Peyer's patch (tissue), 4 donors: ENCODE measurements around the gene ZNF100. TPM values are rescaled to one million over a fixed set of nuclear protein-coding genes. Genes with fewer than 3 reads are reported as not detected.
"Not testable (repeated sequence)": the region's sequence is repeated elsewhere in the genome, so short reads cannot be mapped to it uniquely, and the experiment has no call there.

ENCODE experiments used
- DNase-seq, 3 donors: peaks; one replicate each; pipeline ENCODE4 v3.0.0-alpha.2; 2017 to 2019
- H3K27ac ChIP-seq, 4 donors: fragments of 200-600 bp; sonication (generic); one replicate each; pipeline ENCODE4 v1.5.1; 2016 to 2019
- H3K27me3 ChIP-seq, 2 donors: fragments of 200-600 bp; sonication (generic); one replicate each; pipeline ENCODE4 v1.5.1; 2019
- H3K36me3 ChIP-seq, 3 donors: fragments of 200-600 bp; sonication (generic); one replicate each; pipeline ENCODE4 v1.5.1; 2016 to 2019
- H3K4me1 ChIP-seq, 4 donors: fragments of 200-600 bp; sonication (generic); one replicate each; pipeline ENCODE4 v1.5.1; 2016 to 2019
- H3K4me3 ChIP-seq, 4 donors: fragments of 200-600 bp; sonication (generic); 1 replicate in 3 of 4; 2 replicates in 1 of 4; pipeline ENCODE4 v1.5.1; 2016 to 2019; ENCODE audit warnings: mild to moderate bottlenecking in 1 of 4
- H3K9me3 ChIP-seq, 4 donors: fragments of 200-600 bp; sonication (generic); one replicate each; pipeline ENCODE4 v1.5.1; 2016 to 2019; ENCODE audit warnings: mild to moderate bottlenecking in 1 of 4
- CTCF ChIP-seq, 6 experiments: fragments of 450-650 bp in 4 of 6; fragments of 200-600 bp in 2 of 6; sonication (generic) in 1 of 6; IDR thresholded peaks; one replicate each; pipeline ENCODE4 v1.5.1; 2017 to 2019; ENCODE audit warnings: antibody characterized with exemption in 6 of 6, mild to moderate bottlenecking in 3 of 6, moderate library complexity in 1 of 6
- POLR2A ChIP-seq, 2 donors: fragments of 450-650 bp; IDR thresholded peaks; one replicate each; pipeline ENCODE4 v1.5.1; 2017; ENCODE audit warnings: antibody characterized with exemption in 2 of 2, mild to moderate bottlenecking in 2 of 2, moderate library complexity in 2 of 2
- small RNA-seq, 2 donors: library from RNA; depleted of rRNA; stranded (forward); fragments of <200 nt; gene quantifications; one replicate each; pipeline ENCODE3, GENCODE V24; 2016
- total RNA-seq, 4 donors: library from RNA; depleted of rRNA; stranded (reverse); fragments of >200 nt; gene quantifications; one replicate each; pipeline ENCODE4 v1.1.0, GENCODE V29; 2016

The ZNF100 gene
- total RNA-seq, 4 donors from 2014 or later = 5.1 to 16.5 (median 7.2) TPM

GRCh38 chr19:21680026-21680425, 87.4 kb downstream of the ZNF100 start:
- Histone ChIP-seq H3K27ac (no peak overlapping the region), H3K4me1 (no peaks in the 10 kb centered on the region), H3K9me3 (peaks cover 0 to 3% (median 0%) of the 10 kb centered on the region in 4 donors), H3K27me3 (no peaks in the 10 kb centered on the region), H3K4me3 (no peak overlapping the region), H3K36me3 (no peaks in the 10 kb centered on the region)
- TF ChIP-seq CTCF (IDR thresholded peaks at IDR 0.05) (no peak), POLR2A (IDR thresholded peaks at IDR 0.05) (no peak)
- DNase-seq = no peak

GRCh38 chr19:21677696-21678418, 89.5 kb downstream of the ZNF100 start:
- H3K4me3 ChIP-seq = no peak overlapping the region
- H3K9me3 ChIP-seq = no peaks in the 10 kb centered on the region
- DNase-seq = no peak
- H3K27me3 ChIP-seq = no peaks in the 10 kb centered on the region
- H3K4me1 ChIP-seq = no peaks in the 10 kb centered on the region
- H3K36me3 ChIP-seq = no peaks in the 10 kb centered on the region
- H3K27ac ChIP-seq = no peak overlapping the region
- no peak for TF ChIP-seq POLR2A (IDR thresholded peaks at IDR 0.05)
- no peak for TF ChIP-seq CTCF (IDR thresholded peaks at IDR 0.05)

GRCh38 chr19:21674454-21674853, 92.9 kb downstream of the ZNF100 start:
- H3K27me3 ChIP-seq = no peaks in the 10 kb centered on the region
- no peaks in the 10 kb centered on the region for H3K4me1 ChIP-seq
- no peak for DNase-seq
- no peak for TF ChIP-seq POLR2A (IDR thresholded peaks at IDR 0.05)
- no peak for TF ChIP-seq CTCF (IDR thresholded peaks at IDR 0.05)
- H3K27ac ChIP-seq = no peak overlapping the region
- no peaks in the 10 kb centered on the region for H3K9me3 ChIP-seq
- H3K4me3 ChIP-seq = no peak overlapping the region
- H3K36me3 ChIP-seq = no peaks in the 10 kb centered on the region

GRCh38 chr19:21673479-21673878, 93.9 kb downstream of the ZNF100 start:
- H3K36me3 ChIP-seq, H3K9me3 ChIP-seq, DNase-seq, H3K4me1 ChIP-seq, H3K27ac ChIP-seq, H3K27me3 ChIP-seq, H3K4me3 ChIP-seq: not testable (repeated sequence)

Small RNA genes within 50 kb of the gene (small RNA-seq; reads per million reads assigned to genes)
- gene VN1R84P = 0 reads per million in 2 donors

Other genes with a start within 250 kb of the ZNF100 start
- 10 to 100 TPM; 11.4 to 45.4 (median 13.0) TPM for gene ZNF43, start 68.6 kb upstream of the ZNF100 start, total RNA-seq
- gene ZNF208, start 243.4 kb upstream of the ZNF100 start, total RNA-seq = 10 to 100 TPM in 1 of 4 donors, 1 to 10 TPM in 1, under 1 TPM in 2; 0.70 to 15.7 (median 0.96) TPM